HG03135 (cell line): Measurements from ENCODE around the gene IGBP1.
A peak's percentile ranks its signal among the peaks of the same experiment; 100 is the strongest.
"Not testable (repeated sequence)": the region's sequence is repeated elsewhere in the genome, so short reads cannot be mapped to it uniquely, and the experiment has no call there.

Experiments used
- ATAC-seq: cut with Tn5 transposase; IDR thresholded peaks from one replicate; pipeline ENCODE4 v1.9.1; 2021; ENCODE audit warnings: mild to moderate bottlenecking, moderate library complexity; ENCODE audit not compliant: unreplicated experiment

Gene IGBP1

GRCh38 chrX:70133303-70134115 is at the start of gene IGBP1:
TSS of gene IGBP1 (plus strand) at chrX:70133447. CDS start at chrX:70133948, 501 bp downstream.
- peak; percentile 84 for ATAC-seq

DNA sequence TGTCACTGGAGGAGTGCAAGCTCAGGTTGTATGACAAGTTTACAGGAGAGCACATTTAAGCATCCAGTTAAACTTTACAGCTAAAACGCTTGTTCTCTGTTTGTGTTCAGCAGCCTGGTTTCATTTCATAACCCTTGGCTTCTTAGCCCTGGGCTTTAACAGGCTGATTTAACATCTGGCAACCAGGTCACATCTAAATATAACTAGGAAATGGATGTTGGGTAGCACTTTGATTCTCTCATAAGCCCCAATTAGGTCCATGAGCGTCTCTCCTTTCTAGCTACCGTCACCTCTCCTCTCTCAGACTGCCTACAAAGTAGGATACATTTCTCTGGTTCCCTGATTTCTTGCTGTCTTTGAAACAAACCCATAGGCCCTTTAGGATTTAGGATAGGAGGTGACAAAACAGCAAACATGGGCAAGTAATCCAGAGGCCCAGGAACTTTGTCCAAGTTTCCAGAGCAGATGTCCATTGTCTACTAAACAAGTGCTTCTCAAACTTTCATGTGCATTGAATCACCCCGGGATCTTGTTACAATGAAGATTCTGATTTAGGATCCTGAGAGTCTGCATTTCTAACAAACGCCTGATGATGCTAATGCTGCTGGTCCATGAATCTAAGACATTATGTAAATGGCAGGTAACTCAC is 48.5 kb upstream of the IGBP1 start:
- no peak for ATAC-seq

GRCh38 chrX:70087857-70088630 is 45.2 kb upstream of the IGBP1 start:
- no peak for ATAC-seq

- ATAC-seq, result no peak
These were observed 44.5 kb upstream of the IGBP1 start for GRCh38 chrX:70088751-70089150.

DNA sequence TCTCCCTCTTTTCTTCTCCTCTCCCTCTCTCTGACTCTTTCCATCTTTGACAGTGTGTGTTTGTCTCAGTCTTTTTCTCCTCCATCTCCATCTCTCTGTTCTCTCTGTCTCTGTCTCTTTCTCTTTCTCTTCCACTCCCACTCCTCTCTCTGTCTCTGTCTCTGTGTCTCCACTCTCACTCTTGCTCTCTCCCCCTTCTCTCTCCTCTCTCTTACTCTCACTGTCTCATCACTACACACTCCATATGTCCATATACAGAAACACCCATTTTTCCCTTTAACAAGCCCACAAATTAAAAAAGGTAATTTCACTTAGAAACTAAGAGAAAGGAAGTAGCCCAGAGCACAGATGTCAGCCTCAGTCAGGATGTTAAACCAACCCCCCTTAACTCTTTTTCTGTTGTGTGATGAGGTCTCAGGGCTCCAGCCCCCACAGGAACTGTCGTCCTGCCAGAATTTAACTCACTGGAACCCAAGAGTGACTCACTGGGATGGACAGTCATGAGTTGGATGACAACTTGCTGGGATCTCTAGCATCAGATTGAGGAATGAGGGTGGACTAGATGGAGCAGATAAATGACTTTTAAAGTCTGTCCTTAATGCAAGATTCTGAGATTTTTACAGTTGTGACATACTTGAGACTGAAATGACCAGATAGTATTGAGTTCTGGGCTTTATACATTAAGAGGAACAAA is 43.5 kb upstream of the IGBP1 start:
- no peak for ATAC-seq

GRCh38 chrX:70092247-70092646 is 41.0 kb upstream of the IGBP1 start:
- no peak for ATAC-seq

DNA sequence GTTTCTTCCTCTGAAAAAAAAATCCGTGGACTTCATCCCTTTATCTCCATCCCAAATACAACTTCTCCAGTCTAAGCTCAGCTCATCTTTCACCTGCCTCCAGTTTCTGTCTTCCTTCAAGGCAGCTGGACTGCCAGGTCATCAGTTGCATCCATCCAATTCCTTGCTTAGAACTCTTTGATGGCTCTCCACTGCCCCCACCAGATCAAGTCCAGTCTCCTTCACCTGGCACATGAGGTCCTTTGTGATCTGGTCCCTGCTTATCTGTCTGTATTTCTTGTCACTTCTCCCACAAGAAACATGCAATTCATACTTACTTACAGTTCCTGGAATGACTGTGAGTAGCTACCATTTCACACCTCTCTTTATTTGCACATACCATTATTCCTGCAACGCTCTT is 37.2 kb upstream of the IGBP1 start:
- ATAC-seq, result no peak

DNA sequence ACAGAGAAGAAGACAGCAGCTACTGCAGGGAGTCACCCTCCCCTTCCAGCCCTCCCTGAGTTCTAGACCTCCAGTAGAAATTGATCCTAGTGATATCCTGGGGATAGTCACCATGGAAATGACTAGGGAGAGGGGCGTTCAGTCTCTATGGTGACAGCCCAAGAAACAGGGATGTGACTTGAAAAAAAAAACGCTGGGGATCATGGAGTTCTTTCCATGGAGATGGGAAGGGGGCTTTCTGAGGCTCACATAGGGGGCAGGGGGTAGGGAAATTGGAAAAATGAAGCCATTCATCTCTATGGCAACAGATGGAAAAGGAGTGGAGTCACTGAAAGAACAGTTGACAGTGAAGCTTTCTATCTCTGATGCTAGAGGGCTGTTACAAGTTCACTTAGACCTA is 28.0 kb upstream of the IGBP1 start:
- ATAC-seq, result no peak

GRCh38 chrX:70111436-70112026 is 21.7 kb upstream of the IGBP1 start:
- ATAC-seq, result not testable (repeated sequence)

- ATAC-seq, result no peak
These were observed 15.5 kb upstream of the IGBP1 start for GRCh38 chrX:70117738-70118137.

DNA sequence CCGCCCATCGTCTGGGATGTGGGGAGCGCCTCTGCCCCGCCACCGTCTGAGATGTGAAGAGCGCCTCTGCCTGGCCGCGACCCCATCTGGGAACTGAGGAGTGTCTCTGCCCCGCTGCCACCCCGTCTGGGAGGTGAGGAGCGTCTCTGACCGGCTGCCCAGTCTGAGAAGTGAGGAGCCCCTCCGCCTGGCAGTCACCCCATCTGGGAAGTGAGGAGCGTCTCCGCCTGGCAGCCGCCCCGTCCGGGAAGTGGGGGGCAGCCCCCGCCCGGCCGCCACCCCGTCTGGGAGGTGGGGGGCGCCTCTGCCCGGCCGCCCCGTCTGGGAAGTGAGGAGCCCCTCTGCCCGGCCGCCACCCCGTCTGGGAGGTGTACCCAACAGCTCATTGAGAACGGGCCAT is 10.2 kb upstream of the IGBP1 start:
- not testable (repeated sequence) for ATAC-seq

DNA sequence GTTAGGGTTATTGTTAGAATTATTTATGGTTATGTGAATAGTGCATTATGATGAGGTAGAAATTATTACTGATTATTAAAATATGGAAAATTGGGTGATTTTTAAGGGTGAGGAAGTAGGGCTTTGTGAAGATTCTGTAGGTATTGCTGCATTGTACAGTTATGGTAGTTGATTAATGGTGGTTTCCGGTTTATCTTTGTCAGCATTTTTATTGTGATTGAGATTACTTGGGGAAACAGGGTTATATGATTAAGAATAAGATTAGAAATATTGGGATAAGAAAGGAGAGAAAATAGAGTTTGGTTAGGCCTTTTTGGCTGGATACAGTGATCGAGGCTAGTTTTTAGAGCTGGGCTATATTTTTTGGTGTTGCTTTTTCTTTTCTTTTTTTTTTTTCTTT is 8.6 kb upstream of the IGBP1 start:
- ATAC-seq, result no peak

GRCh38 chrX:70128071-70128470 is 5.2 kb upstream of the IGBP1 start:
- no peak for ATAC-seq

- ATAC-seq, result no peak
These were observed 3.4 kb upstream of the IGBP1 start for GRCh38 chrX:70129816-70130215.

DNA sequence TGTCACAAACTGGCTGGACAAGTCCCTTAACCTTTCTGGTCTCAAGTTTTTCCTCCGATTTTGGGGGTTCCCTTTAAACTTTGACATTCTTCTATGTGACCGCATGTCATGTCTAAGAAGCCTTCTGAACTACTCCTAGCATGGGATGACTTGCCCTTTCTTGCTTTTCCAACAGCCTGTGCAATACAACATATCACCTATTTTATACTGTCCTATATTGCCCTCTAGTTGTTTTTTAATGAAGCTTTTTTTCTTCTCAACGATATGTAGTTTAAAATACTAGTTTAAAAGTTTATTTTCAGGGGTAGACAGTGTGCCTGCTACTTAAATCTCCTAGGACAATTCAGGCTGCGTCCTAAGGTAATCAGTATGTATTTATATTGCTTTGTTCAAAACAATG is 1.0 kb upstream of the IGBP1 start:
- ATAC-seq, result no peak

DNA sequence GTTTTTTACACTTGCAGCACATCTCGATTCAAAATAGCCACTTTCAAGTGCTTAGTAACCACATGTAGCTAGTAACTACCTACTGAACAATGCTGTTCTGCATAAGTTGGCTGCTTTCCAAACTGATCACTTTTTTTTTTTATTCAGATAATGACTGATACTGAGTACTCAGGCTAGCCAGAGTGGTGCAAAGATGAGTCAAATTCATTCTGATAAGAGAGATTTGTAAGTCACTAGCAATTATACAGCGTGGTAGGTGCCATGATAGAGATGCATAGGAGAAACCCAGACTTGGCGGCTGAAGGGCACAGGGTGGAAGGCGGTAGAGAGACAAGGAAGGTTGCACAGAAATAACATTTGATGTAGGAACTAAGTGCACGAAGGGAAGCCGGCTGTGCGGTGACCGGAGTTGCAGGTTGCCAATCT is 357 bp upstream of the IGBP1 start:
- peak; percentile 36 for ATAC-seq

DNA sequence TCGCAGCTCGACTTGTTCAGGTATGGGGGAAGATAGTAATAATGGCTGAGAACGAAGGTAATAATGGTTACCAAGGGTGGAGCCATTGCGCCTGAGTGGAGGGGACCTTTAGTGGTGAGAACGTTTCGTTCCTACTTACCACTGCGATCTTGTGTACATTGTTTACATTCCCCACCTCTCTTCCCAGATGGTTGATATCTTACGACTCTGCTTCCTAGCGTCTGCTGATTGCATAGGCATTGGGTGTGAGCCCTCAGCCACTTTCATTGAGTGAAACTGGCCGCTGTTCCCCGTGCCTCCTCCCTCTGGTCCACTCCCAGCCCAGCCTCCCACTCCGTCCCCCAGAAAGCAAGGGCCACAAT is 850 bp downstream of the IGBP1 start:
- peak; percentile 9 for ATAC-seq

DNA sequence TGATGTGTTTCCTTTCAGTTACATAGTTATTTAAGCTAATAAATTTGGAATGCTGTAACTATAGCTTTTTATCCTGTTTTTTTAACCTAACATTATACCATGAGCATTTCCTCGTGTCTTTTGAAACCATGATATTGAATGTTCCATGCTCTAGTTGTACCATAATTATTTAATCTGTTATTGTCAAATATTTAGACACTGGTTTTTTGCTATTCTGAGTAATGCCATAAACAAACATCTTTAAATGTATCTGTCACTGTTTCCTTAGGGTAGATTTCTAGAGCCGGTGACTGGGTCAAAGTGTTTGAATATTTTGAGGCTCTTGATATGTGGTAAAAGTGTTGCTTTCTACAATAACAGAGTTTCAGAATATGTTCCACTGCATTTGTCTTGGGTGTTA is 5.4 kb downstream of the IGBP1 start:
- no peak for ATAC-seq

DNA sequence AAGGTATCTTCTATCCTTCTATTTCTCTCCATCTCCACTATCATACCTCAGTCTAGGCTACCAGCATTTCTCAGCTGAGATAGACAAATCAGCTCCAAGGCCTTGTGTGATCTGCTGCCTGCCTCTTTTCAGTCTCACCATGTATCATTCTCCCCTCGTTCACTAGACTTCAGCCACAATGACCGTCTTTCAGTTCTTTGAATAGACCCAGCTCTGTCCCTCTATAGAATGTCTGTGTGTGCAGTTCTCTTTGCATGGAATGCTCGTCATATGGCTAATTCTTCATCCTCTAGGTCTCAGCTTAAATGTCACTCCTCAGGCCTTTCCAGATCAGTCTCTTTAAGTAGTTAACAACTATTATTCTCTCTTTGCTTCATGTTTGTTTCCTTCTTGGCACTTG is 6.5 kb downstream of the IGBP1 start:
- no peak for ATAC-seq

DNA sequence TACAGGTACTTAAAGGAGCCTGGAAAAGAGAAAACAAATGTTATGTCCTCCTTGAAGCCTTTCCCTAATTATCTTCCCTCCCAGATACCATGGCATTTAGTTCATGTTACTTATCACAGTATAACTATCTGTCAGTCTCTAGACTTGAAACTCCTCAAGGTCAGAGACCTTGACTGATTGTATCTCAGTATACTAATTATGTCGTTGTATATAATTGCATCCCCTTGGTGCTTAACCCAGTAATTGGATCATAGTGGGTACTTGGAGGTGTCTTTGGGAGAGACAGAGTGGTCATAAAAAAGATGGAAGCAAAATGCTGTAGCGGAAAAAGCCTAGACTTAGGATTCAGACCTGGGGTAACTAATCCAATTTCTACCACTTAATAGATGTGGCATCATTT is 8.1 kb downstream of the IGBP1 start:
- no peak for ATAC-seq
